IPS-18c (cell line): ENCODE data around the gene SLC7A11.
"Not testable (repeated sequence)": the region's sequence is repeated elsewhere in the genome, so short reads cannot be mapped to it uniquely, and the experiment has no call there.

Experiments used
- H3K4me3 ChIP-seq: 2 replicates; pipeline ENCODE4 v1.7.0; 2013; ENCODE audit warnings: low read depth, mild to moderate bottlenecking, low read length, moderate library complexity; ENCODE audit not compliant: insufficient read depth
- H3K9me3 ChIP-seq: one replicate; pipeline ENCODE4 v1.6.1; 2013; ENCODE audit warnings: mild to moderate bottlenecking, low read length, moderate library complexity; ENCODE audit not compliant: control insufficient read depth, insufficient read depth

The SLC7A11 gene

DNA sequence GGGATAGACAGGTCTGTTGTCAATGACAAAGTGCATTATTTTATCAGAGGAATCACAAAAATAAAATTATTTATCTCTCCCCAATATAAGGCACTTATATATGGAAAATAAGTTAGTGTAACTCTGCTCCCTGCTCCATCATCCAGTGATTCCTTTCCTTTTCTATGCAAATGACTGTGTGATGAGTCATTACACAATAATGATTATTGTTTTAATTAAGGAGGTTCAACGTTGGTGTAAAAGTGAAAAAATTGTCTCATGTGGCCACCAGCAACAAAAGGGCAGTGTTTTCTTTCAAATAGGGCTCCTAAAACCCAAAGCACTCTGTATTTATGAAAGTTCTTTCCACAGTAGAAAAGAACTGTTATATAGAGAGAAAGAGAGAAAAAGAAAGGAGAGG is 16.7 kb downstream of the SLC7A11 start:
- Histone ChIP-seq H3K4me3 (no peak overlapping the region), H3K9me3 (no peaks in the 10 kb centered on the region)

DNA sequence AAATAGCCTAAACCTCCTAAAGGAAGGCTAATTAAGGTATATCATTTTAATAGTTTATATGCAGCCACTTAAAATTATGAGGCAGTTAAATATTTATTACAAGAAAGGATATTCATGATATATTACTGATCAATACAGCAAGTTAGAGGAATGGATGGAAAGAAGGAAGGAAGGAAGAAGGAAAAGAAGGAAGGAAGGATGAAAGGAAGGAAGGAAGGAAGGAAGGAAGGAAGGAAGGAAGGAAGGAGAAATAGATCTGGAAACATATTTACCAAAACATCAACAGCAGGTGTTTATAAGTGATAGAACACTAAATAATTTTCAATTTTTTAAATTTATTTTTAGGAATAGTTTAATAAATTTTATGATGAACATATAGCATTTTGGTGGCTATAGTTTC is 17.5 kb downstream of the SLC7A11 start:
- H3K9me3 ChIP-seq: no peaks in the 10 kb centered on the region
- H3K4me3 ChIP-seq: no peak overlapping the region

DNA sequence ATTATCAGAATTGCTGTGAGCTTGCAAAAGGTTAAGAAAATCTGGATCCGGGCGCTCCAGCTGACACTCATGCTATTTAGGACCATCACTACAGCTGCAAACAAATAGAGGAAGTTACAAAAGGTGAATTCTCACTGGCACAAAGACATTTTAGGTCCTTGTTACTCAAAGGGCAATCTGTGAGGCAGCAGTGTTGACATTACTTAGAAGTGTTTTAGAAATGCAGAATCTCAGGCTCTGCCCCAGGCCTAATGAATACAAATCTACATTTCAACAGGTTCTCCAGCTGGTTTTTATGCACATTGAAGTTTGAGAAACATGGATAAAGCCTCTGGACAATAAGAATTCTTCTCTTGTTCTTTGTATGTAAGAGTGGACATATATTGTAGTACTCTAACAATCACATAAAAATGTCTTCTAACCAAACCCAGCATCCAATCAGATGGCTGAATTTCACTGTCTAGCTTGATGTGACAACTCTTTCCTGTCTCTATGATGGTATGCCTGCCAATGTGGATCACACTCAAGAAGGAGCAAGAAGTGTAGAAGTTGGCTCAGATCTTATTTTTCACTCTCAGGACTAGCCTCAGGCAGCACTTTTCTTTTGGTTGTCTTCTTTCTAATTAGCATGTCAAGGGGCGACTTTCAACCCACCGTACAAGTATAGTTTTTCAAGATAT is 18.8 kb downstream of the SLC7A11 start:
- no peak overlapping the region for H3K4me3 ChIP-seq
- H3K9me3 ChIP-seq: no peaks in the 10 kb centered on the region

DNA sequence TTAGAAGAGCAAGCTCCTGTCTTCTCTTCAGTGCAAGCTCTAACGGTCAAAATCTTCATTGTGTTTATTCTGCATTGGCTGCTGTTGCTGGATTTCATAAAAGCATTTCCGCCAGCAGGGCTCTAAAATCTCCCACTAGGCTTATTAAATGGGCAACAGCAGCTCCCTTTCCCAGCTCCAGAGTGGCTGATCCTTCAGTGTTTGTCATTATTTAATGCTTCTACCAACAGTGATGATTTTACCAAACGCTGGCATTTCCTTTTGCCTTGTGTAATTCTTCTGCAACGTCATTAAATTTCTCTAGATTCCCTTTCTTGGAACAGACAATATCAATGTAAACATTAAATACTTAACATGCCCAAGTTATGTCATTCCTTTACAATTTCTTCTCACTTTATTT is 20.1 kb downstream of the SLC7A11 start:
- Histone ChIP-seq H3K9me3 (no peaks in the 10 kb centered on the region), H3K4me3 (no peak overlapping the region)

DNA sequence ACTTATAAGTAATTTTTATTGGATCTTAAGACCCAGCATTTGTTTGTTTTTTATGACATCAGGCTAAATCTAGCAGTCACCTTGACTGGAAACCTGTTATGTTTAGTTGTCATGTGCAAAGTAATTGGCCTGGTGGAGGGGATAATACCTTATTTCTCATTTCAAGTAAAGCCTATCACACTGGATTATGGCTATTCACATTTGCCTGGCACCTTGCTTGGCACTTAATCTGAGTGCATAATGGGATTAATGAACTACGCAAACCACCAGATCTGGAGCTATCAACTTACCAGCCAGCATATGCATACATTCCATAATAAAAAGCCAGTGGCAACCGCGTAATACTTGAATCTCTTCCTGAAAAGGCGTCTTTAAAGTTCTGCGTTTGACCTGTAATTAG is 23.2 kb downstream of the SLC7A11 start:
- no peaks in the 10 kb centered on the region for H3K9me3 ChIP-seq
- no peak overlapping the region for H3K4me3 ChIP-seq

DNA sequence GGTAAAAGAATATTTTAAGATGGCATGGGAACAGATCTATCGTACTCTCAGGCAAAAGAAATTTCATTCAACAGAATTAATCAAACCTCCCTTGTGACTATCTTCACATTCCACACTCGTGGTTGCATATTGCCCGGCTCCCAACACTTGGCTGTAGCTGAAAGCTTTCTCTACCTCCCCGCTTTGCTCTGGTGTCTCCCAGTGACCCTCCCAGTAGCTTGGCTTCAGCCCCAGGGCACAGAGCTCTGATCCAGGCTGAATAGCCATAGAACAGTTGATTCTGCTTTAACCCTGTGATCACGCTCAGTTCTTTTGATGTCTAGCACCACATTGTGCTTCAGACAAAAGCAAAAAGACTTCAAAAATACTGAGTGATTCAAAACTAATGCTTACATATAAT is 24.6 kb downstream of the SLC7A11 start:
- Histone ChIP-seq H3K4me3 (no peak overlapping the region), H3K9me3 (no peaks in the 10 kb centered on the region)

DNA sequence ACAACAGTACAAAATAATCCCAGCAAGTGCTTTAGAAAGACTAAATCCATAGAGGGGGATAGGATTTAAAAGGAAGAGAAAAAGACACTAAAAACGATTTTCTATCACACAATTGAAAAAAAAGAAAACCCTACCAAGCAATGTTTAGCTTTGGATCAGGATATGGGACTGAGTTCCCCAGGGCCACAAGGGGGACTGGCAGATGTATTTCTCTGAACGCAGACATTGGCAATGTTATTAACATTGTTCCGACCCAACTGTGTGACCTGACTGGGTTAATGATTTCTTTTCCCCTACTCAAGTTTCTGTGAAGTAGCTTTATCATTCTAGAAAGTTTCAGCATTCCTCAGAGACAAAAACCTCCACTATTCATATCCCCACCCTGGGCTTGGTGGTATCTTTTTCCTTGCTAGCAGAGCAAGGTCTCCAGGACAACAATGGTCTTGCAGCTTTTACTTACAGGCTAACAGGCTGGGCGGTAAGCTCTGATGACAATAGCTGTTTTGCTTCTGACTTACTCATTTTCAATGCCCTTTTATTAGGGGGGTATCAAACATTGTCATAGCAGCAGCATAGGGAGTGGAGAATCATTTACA is 25.8 kb downstream of the SLC7A11 start:
- H3K4me3 ChIP-seq: no peak overlapping the region

DNA sequence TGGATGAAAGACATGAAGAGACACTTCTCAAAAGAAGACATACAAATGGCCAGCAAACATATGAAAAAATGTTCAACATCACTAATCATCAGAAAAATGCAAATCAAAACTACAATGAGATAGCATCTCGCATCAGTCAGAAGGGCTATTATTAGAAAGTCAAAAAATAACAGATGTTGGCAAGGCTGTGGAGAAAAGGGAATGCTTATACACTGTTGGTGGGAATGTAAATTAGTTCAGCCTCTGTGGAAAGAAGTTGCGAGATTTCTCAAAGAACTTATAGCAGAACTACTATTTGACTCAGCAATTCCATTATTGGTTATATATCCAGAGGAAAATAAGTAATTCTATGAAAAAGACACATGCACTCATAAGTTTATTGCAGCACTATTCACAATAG is 31.6 kb downstream of the SLC7A11 start:
- not testable (repeated sequence) for H3K4me3 ChIP-seq, H3K9me3 ChIP-seq

More for the DNA sequence above, 25.8 kb downstream of the SLC7A11 start:
- H3K9me3 ChIP-seq: no peaks in the 10 kb centered on the region

DNA sequence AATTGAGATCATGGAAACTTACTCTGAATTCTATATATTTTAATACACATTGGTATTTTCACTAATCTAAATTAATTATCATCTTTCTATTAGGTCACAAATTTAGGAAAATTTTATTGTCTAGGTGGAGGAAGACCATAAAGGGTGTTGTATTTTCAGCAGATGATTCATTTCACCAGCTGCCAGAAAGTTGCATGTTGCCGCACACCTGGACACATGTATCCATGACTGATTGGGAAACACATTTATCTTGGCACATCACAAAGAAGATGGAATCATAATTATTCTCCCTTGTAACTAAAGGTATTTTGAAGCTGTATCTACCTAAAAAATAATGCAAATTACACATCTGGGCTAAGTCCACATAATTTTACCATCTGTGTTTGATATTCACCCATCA is 33.1 kb downstream of the SLC7A11 start:
- H3K9me3 ChIP-seq: no peaks in the 10 kb centered on the region
- H3K4me3 ChIP-seq: no peak overlapping the region

DNA sequence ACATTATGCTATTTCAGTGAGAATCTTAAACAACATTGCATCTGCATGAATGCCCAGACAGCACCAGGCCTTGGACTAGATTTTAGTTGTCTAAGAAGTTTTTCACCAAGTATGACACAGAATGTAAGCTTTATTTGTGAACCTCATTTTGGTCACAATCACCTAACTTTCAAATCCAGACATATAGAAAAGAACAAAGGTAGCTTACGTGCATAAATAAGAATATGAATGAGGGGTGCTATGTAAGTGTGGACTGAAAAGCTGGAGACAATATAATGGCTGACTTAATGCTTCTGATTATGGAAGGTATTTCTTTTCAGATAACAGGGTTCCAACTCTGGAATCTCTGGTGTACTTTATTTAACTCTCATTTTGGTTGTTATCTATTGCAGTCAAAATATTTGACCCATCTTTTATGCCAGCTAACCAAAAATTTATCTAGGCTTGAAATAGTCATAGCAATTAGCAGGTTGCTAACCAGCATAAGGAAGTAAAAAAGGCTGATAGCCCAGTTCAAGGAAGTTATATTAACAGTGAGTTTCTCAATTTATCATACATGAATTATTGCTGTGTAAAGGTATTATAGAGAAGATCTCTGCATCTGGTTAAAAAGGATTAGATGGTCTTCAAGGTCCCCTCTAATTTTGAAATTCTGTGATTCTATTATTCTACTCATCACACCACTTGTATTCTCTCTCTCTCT is 36.5 kb downstream of the SLC7A11 start:
- Histone ChIP-seq H3K4me3 (no peak overlapping the region), H3K9me3 (no peaks in the 10 kb centered on the region)

DNA sequence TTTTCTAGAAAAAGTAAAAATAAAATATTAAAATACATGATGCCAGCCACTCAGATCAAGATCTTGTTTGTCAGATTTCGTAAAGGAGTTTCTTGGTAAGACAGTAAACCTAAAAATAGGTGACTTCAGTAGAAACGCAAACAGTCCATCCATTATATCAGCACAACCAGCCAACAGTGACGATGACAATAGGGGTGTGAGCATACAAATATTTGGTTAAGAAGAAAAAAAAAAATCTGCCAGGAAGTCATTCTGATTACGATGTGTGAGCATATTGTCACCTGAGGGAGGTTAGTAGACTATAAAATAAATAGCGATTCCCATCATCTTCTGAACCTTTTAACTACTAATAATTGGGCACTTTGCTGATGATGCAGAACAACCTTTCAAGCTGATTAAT is 37.6 kb downstream of the SLC7A11 start:
- H3K4me3 ChIP-seq: no peak overlapping the region
- no peaks in the 10 kb centered on the region for H3K9me3 ChIP-seq

DNA sequence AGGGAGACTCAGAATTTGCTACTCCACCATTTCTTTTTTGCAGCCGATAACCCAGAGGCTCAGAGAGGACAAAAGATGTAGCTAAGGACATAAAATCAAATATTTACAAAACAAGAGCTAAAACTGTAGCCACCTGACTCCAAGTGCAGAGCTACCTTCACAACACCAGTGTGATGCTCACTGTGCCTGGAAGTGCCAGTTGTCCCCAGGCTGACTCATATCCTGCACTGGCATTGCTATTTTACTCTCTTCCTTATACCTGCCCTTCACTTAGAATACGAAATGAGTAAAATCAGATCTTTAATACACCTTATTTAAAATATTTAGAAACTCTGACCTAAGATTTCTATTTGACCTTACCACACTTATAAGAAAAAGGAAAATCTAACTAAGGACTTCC is 39.5 kb downstream of the SLC7A11 start:
- no peaks in the 10 kb centered on the region for H3K9me3 ChIP-seq
- H3K4me3 ChIP-seq: no peak overlapping the region

DNA sequence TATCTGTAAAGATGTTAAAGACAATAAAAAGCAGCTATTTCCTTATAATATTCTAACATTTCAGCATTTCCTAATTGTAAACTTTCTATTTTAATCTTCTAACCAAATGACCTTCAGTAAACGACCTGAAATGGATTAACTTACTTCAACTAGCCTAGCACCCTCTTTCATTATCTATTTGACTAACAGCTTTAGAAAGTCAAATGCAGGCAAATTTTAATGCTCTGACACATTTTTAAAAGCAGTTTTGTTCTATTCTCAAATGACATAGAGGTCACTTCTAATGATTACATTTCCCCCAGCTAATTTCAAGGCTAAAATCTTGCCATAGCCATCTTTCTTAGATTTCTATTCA is 41.9 kb downstream of the SLC7A11 start:
- Histone ChIP-seq H3K4me3 (no peak overlapping the region), H3K9me3 (no peaks in the 10 kb centered on the region)

DNA sequence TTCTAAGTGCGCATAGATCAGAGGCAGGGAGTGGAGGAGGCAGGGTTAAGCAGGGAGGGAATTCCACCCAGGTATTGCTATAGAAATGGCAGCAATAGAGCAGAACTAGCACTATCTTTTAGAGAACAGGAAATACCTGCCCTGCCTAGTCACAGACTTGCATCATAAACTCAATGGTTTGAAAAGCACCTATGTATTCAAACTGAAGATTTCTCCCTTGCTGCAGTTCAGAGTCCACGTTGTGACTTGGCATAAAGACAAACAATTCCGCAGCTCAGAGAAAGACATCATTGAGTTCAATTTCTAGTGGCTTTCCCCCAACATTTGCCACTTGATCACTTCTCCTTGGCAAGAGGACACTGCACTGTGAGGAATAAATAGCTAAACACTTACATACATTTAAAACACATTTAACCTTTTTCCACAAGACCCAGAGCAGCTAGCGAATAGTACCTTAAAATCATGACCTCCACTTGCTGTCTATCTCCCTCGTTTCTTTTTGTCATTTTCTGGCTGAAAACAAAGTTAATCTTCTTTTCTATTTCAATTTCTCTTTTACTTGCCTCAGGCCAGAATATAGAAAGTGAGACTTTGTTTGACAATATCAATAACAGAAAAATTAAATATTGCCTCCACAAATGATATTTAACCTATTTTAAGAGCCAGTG is 42.4 kb downstream of the SLC7A11 start:
- Histone ChIP-seq H3K9me3 (no peaks in the 10 kb centered on the region), H3K4me3 (no peak overlapping the region)

DNA sequence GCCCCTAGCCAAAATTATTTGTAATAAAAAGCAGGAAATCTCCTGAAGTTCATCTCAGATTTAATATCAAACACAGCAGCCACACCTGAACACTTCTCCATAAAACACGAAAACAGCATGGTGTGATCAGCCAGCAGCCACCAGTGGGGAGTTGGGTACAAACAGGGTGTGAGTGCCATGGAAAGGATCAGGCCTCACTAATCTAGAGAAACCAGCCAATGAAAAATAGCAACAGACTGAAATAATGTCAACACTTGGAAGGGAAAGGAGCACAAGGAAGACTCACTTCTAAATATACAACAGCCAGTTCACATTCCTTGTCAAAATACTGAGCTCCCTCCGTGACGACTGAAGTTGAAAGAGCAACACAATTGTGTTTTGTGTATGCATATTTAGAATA is 46.0 kb downstream of the SLC7A11 start:
- Histone ChIP-seq H3K4me3 (no peak overlapping the region), H3K9me3 (no peaks in the 10 kb centered on the region)

DNA sequence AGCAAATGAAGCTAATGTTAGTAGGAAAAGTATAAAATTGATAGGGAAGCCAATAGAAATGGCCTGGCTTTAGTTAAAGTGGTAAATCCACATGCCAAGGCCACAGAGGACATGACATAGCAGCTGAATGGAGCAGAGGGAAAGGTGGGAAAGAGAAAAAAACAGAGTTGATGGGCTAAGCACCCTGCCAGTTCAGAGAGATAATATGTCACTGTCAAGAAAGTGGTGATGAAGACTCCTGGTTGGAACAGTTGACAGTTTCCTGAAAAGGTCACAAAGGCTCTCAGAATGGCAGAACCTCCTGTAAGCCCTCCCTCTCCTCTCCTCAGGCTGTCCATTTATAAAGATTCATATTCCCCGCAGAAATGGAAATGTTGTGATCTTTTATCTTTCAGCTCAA is 48.2 kb downstream of the SLC7A11 start:
- H3K9me3 ChIP-seq: no peaks in the 10 kb centered on the region
- no peak overlapping the region for H3K4me3 ChIP-seq

DNA sequence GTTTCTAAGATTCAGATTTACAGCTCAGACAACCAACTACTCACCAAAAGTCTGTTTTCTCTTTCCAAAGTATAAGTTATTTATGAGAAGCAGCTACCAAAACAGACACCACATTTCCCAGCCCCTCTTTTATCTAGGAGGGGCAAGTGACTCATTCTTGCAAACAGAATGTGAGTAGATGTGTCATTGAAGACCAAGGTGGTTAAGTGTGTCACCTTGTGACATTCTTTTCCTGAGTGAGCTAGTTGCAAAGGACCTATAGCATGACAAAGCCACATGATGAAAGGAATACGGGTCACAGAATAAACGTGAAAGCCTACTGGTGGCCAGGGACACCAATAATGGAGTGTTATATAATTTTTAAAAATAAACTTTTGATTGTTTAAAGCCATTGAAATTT is 50.0 kb downstream of the SLC7A11 start:
- H3K4me3 ChIP-seq: no peak overlapping the region
- no peaks in the 10 kb centered on the region for H3K9me3 ChIP-seq

DNA sequence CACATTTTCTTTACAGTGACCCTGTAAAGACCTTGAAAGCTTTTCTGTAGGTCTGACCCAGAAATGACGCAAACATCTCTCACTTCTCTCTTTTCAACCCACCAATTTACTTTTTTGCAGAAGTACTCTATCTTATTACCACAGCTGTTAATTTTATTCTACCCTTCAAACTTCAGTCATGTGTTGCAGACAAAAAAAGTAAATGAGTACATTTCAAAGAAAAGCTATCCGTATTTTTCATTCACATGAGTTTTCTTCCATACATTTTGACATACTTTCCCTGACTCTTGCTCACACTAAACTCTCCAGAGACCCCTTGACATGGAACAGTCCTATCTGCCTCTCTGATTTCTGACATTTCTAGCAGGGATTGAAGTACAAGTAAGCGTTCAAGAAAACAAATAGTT is 51.7 kb downstream of the SLC7A11 start:
- Histone ChIP-seq H3K9me3 (no peaks in the 10 kb centered on the region), H3K4me3 (no peak overlapping the region)
